Activated T-cell treated with anti-CD3 and anti-CD28 coated beads, Interleukin-2, amount 50 U/mL, for 24 hours (primary cell): ENCODE data around the gene HOXA6.

ENCODE experiments used
- DNase-seq: peaks from one replicate; pipeline ENCODE4 v3.0.0-alpha.2; 2020
- H3K27ac Mint-ChIP-seq: 2 replicates; pipeline ENCODE4 v1.8.0; 2020; ENCODE audit warnings: mild to moderate bottlenecking, mixed read lengths
- H3K27me3 Mint-ChIP-seq: 2 replicates; pipeline ENCODE4 v1.8.0; 2020; ENCODE audit warnings: mixed read lengths
- H3K36me3 Mint-ChIP-seq: 2 replicates; pipeline ENCODE4 v1.8.0; 2020; ENCODE audit warnings: low read depth, mixed read lengths
- H3K4me1 Mint-ChIP-seq: 2 replicates; pipeline ENCODE4 v1.8.0; 2020; ENCODE audit warnings: low read depth, mixed read lengths
- H3K4me3 Mint-ChIP-seq: 2 replicates; pipeline ENCODE4 v1.8.0; 2020; ENCODE audit warnings: mild to moderate bottlenecking, moderate library complexity, mixed read lengths
- H3K9me3 Mint-ChIP-seq: 2 replicates; pipeline ENCODE4 v1.8.0; 2020; ENCODE audit warnings: mixed read lengths

Gene HOXA6

DNA sequence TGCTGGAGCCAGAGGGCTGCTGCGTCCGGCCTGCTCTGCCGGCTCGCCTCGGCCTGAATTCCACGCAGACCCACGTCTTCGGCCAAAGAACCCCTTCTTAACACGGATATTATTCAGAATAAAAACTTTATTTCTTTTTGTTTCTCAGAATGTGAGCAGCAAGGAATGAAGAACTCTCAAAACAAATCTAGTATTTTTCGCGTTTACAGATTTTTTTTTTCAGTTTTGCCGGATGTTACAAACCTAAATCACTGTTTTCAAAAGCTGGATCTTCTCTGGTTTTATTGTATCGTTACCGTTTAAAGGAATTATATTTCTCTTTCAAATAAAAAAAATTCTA is 40.7 kb downstream of the HOXA6 start:
- H3K9me3 Mint-ChIP-seq: no peaks in the 10 kb centered on the region
- H3K27me3 Mint-ChIP-seq: peaks cover 58% of the 10 kb centered on the region
- no peak overlapping the region for H3K4me3 Mint-ChIP-seq
- H3K4me1 Mint-ChIP-seq: peaks cover 12% of the 10 kb centered on the region
- no peak for DNase-seq
- H3K27ac Mint-ChIP-seq: no peak overlapping the region
- H3K36me3 Mint-ChIP-seq: no peaks in the 10 kb centered on the region

DNA sequence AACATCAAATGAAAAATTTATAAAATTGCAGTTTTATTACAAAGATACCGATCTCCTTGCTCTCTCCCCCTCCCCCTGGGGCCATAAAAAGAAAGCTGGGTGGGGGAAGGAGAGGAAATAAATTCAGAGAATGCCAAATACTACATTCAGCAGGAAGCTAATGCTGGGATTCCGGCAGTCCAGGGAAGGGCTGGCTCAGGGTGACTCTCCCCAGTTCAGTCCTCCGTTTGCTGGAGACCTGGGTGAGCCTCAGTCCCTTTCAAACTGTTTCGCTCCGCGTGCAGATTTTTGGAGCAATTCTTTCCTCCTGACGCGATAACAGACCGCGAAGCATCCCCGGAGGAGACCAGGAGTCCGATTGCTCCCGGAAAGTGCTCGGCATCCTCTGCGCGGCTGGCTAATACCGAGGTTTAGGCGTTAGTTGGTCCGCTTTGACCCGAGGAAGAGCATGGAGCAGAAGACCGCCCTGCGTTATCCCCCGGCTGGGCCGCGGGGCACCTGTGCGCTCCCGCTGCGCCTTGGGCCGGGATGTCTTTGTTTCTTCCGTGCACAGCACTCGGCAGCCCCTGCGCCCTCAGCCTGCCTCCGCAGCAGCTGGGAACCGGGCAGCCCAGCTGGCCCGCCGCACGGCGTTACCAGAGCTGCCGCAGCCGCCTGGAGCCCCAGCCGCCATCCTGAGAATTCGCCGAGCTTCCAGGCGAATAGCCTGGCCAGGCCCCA is 41.2 kb downstream of the HOXA6 start:
- peaks cover 16% of the 10 kb centered on the region for H3K4me1 Mint-ChIP-seq
- H3K27ac Mint-ChIP-seq: no peak overlapping the region
- peaks cover 58% of the 10 kb centered on the region for H3K27me3 Mint-ChIP-seq
- no peaks in the 10 kb centered on the region for H3K9me3 Mint-ChIP-seq
- no peaks in the 10 kb centered on the region for H3K36me3 Mint-ChIP-seq
- H3K4me3 Mint-ChIP-seq: no peak overlapping the region
- DNase-seq: no peak

DNA sequence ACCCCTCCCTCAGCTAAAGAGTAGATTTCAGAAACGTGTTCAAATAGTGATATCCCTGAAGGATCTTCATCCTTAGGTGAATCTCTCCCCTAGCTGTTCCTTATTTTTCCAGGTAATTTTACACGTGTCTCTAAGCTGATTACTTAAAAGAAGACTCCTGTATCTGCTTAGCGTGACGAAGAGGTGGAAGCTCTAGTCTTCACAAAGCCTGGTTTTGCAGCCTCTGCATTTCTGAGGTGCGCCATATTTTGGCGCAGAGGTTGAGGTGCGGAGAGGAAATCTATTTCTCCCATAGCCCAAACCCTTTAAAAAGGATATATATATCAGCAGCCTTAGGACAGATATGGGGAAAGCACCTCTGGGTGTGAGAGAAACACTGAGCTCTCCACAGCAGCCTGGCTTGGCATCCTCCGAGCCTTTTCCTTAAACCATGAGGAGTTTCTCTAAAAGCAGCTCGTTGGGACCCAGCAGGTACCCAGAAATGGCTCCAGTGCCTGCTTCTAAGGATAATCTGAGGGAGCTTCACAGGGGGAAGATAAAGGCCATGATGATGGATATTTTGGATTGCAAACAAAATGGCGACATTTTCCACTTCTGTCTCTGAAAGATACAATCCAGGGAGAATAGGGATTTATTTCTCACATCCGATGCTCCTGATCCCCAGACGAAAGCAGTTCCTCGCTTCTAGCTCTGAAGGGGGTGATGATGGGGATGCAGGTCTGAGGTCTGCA is 42.1 kb downstream of the HOXA6 start:
- no peak overlapping the region for H3K4me3 Mint-ChIP-seq
- H3K27ac Mint-ChIP-seq: no peak overlapping the region
- H3K27me3 Mint-ChIP-seq: peaks cover 64% of the 10 kb centered on the region
- H3K4me1 Mint-ChIP-seq: peaks cover 16% of the 10 kb centered on the region
- H3K36me3 Mint-ChIP-seq: no peaks in the 10 kb centered on the region
- no peaks in the 10 kb centered on the region for H3K9me3 Mint-ChIP-seq
- DNase-seq: no peak

DNA sequence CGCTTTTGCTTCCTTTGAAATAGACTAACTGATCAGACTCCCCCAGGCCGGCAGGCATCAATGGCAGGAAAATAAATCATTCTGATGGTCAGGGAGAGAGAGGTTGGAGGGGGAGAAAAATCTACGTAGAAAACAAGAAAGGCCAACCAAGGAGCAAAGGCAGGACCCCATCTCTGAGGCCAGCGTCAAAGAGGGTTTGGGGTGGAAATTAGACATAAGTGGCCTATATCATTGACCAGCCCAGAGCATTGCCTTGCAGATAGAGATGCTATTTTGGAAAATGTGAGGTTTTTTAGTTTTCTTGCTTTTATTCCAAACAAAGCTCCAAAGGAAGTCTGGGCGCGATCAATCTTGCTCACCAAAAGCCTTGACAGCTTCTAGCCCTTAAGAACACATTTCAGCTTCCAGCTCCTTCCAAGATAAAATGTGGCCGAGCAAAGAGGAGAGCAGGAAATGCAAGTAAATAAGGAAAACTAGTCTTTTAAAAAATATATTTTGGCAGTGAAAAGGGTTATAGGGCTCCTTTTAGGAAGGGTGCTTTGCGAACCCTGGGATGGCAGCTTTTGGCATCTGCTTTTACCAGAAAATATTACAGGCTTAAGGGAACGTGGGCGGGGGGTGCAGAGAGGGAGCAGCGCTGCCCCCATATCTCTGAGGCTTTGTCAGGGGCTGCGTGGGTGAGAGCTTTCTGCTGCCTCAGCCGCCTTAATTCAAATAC is 43.1 kb downstream of the HOXA6 start:
- Mint-ChIP-seq H3K36me3 (no peaks in the 10 kb centered on the region), H3K4me1 (peaks cover 16% of the 10 kb centered on the region), H3K27ac (no peak overlapping the region), H3K9me3 (no peaks in the 10 kb centered on the region), H3K27me3 (peaks cover 67% of the 10 kb centered on the region), H3K4me3 (no peak overlapping the region)
- DNase-seq: no peak

DNA sequence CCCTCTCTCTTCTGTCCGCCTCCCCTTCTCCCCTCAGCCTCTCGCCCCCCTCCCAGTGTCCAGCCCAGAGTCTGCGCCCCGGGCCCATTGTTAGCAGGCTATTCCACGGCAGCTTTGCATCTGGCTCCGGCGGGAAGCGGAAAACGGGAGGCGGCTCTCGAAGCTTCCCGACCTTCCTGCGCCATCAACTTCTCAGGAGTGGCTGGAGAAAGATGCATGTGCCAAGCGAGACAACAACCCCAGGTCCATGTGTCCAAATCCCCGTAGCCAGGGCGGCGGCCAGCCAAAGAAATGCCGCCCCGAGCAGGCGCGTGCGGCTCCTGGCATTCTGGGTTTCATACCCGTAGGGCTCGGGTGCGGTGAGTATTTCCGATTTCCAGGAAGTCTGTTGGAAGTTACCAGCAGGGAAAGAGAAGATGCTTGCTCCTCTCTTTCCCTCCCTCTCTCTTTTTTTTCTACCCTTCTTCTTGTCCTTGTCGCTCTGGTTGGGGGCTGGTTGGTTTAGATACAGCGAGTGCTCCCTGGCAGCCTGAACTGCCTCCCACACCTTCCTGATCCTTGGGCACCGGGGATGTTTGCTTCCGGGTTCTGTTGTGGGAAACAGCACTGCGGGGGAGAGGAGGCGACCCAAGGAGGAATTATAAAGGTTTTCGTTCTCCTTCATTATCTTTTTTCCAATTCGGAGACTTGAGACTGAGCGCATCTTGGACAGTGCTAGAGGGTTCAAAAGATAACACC is 43.9 kb downstream of the HOXA6 start:
- no peaks in the 10 kb centered on the region for H3K36me3 Mint-ChIP-seq
- peaks cover 75% of the 10 kb centered on the region for H3K27me3 Mint-ChIP-seq
- no peak overlapping the region for H3K4me3 Mint-ChIP-seq
- no peak overlapping the region for H3K27ac Mint-ChIP-seq
- H3K4me1 Mint-ChIP-seq: peaks cover 21% of the 10 kb centered on the region
- H3K9me3 Mint-ChIP-seq: no peaks in the 10 kb centered on the region
- no peak for DNase-seq

DNA sequence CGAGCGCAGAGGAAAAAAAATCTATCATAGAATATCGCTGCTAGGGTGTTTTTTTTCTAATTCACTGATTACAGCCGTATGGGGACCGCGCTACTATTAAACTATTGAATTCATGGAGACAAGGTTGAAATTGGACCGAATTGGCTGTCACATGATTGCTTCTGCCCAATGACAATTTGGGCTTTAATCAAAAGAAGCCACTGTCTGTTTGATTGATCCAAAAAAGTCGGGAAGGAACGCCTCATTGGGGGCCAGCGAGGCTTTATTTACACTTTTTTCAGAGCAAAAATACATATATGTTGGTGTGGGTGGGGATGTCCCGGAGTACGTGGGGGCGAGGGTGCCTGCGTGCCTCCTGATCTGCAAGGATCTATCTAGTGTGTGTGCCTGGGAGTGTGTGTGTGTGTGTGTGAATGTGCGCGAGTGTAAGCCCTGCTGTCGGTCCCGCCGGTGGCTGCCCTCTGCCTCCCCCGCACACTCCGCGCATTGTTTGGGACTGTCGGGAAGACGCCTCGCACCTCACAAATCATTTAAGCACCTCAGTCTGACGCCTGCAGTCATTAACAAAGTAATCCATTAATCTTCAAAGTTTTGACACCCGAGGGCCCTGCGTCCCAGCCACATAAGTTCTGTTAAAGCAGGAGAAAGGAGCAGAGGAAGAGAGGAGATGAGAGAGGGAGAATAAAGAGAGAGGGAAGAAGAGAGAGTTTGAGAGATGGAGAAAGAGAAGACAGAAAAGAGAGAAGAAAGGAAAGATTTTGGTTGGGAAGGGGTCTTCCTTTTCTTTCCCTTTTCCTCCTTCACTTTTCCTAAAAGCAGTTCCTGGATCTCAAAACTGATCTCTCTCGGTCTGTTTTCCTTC is 44.8 kb downstream of the HOXA6 start, which contains the start of gene HOXA2:
TSS of gene HOXA2 (minus strand) at position 103 of the 862 bp plus-strand sequence. CDS start 183 bp downstream, outside the sequence.
- no peak within 1 kb of the TSS for H3K27ac Mint-ChIP-seq
- DNase-seq: no peak
- no peaks in the 10 kb centered on the region for H3K36me3 Mint-ChIP-seq
- H3K9me3 Mint-ChIP-seq: no peaks in the 10 kb centered on the region
- H3K4me1 Mint-ChIP-seq: peaks cover 26% of the 10 kb centered on the region
- peak within 1 kb of the TSS; percentile 40 for H3K4me3 Mint-ChIP-seq
- H3K27me3 Mint-ChIP-seq: peaks cover 83% of the 10 kb centered on the region

DNA sequence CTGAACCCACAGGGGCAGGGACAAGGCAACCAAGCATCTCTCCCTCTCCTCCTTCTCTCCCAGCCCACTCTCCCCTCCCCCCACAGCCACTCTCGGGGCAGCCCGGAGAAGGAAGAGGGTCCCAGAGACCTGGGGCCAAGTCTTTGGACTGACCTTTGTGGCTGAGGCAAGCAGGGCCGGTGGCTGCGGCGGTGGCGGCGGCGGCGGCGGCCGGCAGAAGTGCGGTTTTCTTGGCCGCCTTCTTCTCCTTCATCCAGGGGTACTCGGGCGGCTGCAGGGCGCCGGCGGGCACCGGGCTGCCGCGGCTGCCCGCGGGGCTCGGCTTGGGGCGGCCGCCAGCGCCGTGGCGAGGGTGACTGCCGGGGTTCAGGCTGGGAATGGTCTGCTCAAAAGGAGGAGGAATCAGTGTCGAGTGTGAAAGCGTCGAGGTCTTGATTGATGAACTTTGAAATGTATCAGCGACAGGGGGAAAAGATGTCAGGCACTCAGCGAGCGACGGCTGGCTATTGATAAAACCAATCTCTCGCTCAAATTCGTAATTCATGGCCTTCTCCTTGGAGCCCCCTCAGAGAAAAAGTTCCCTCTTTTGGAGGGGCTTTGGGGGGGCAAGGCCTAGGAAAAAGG is 45.5 kb downstream of the HOXA6 start:
- Mint-ChIP-seq H3K4me3 (no peak overlapping the region), H3K4me1 (peaks cover 33% of the 10 kb centered on the region)

DNA sequence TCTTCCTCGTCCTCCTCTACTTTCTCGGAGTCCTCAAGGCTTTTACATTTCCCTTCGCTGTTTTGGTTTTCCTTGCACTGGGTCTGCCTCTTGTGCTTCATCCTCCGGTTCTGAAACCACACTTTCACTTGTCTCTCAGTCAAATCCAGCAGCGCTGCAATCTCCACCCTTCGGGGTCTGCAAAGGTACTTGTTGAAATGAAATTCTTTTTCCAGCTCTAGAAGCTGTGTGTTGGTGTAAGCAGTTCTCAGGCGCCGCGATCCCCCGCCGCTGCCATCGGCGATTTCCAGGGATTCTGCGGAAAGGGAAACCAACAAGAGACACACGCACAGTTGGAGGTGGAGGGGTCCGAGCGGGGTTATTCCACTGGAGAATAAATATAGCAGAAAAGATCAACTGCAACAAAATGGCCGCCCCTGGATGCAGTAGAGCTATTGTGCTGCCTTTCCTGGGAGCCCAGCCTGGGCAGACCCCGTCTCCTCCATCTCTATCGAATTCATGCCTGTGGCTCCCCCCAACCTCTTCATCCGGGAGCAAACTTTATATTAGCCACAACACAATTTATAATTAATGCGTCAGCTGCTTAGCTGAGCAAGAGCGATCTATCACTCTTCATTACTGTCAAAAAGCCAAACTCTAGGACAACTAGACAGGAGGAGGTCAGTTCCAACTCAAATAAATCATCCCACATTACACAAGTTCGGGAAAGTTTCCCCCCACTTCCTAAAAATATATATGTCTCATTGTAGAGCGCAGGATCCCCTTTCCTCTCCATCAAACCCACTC is 46.2 kb downstream of the HOXA6 start:
- DNase-seq: no peak
- H3K36me3 Mint-ChIP-seq: no peaks in the 10 kb centered on the region
- H3K27me3 Mint-ChIP-seq: peaks cover 96% of the 10 kb centered on the region
- no peaks in the 10 kb centered on the region for H3K9me3 Mint-ChIP-seq
- H3K4me1 Mint-ChIP-seq: peaks cover 36% of the 10 kb centered on the region
- no peak overlapping the region for H3K27ac Mint-ChIP-seq
- no peak overlapping the region for H3K4me3 Mint-ChIP-seq

More for the DNA sequence above, 45.5 kb downstream of the HOXA6 start:
- Mint-ChIP-seq H3K27me3 (peaks cover 91% of the 10 kb centered on the region), H3K27ac (no peak overlapping the region), H3K9me3 (no peaks in the 10 kb centered on the region), H3K36me3 (no peaks in the 10 kb centered on the region)
- DNase-seq: no peak

DNA sequence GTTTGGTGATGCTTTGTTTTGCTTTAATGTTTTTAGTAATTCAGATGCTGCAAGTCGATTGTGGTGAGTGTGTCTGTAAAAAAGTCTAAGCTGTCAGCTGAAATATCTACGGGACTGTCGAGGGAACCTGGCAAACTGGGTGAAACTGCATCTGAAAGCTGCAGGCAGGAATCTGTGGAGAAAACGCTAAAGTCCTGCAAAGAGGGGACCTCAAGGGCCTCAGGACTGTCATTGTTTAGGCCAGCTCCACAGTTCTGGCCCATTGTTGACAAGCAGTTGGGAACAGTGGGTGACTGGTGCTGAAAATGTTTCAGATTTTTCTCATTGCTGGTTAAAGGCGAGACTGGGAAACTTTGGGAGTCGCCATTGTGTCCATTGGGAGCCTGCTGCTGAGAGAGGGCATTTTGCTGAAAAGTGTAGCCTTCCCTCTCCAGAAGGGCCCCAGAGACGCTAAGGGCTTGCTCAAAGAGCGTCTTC is 46.8 kb downstream of the HOXA6 start:
- no peak for DNase-seq
- H3K4me3 Mint-ChIP-seq: no peak overlapping the region
- no peak overlapping the region for H3K27ac Mint-ChIP-seq
- no peaks in the 10 kb centered on the region for H3K9me3 Mint-ChIP-seq
- peaks cover 37% of the 10 kb centered on the region for H3K4me1 Mint-ChIP-seq
- no peaks in the 10 kb centered on the region for H3K36me3 Mint-ChIP-seq
- peaks cover 91% of the 10 kb centered on the region for H3K27me3 Mint-ChIP-seq

DNA sequence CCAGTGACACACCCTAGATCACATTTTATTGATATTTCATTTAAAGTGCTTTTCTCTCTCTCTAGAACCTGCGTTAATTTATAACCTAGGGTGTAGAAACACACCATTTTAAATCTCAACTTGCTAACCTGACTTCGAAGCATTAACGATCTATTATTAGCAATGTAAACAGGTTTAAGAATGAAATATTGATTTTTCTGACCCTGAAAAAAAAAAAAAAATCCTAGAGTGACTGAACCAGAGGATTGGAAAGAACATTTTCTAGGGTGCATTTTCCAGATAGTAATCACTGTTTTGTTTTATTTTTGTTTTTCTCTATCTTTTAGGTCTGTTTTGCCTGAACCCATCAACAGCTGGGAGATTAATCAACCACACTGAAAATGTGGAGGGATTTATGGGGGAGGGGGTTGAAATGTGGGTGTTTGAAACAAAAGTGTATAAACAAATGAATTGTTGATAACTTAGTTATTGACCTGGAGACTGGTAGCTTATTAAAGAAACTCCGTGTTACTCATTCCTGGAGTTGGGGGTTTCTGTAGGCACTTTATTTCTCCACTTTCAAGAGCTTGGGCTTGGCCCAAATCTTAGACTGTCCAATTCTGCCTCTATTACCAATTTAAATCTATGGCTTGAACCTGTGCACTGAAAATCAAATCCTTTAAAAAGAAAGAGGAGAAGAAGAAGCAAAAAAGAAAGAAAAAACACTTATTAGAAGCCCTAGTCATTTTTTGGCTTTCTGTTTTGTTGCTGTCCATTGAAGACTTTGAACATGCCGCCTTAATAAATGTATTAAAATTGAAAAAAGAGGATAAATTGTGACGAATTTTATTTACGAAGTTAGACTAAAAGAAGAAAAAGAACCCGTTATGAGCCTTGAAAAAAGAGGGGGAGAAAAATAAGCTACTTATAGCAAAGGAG is 47.9 kb downstream of the HOXA6 start:
- Mint-ChIP-seq H3K4me1 (peaks cover 47% of the 10 kb centered on the region), H3K36me3 (no peaks in the 10 kb centered on the region), H3K27me3 (peaks cover 91% of the 10 kb centered on the region), H3K4me3 (no peak overlapping the region), H3K27ac (no peak overlapping the region), H3K9me3 (no peaks in the 10 kb centered on the region)
- DNase-seq: no peak

DNA sequence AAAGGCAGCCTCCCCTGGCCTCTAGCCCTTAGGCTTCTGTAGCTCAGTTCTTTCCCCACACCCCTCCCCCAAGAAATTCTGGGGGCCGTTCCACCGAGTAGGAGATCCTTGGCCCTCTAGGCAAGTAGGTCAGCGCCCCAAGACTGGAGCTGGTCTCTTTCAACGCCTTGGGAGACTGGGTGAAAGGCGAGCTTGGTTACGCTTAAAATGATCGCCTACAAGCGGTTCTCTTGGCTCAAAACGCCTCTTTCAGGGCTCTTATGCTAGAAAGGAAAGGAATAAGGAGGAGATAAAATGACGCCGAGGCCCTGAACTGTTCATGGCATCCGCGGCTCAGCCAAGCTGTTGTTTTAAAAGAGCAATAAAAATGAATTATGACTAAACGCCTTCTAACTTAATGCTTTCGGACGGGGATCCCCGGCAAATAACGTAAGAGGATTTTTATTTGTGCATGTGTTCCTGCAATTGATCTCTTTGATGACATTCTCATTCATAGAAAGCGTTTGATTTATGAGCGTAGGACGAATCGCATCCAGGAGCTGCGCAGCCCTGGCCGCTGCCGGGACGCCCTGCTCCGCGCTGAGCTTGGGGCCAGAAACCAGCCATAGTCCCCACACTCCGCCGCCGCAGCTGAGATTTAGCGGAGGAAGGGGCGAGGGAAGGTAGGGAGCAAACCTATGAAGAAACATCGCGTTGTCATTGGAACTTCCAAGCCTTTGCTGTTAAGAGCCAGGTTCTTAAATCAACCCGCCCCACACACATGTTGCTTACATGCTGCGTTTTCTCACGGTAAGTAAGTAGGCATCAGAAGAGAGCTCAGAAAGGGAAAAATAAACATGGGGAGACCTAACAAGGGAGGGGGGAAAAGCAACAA is 48.8 kb downstream of the HOXA6 start:
- Mint-ChIP-seq H3K4me3 (no peak overlapping the region), H3K4me1 (peaks cover 45% of the 10 kb centered on the region), H3K9me3 (no peaks in the 10 kb centered on the region), H3K27me3 (peaks cover 92% of the 10 kb centered on the region), H3K36me3 (no peaks in the 10 kb centered on the region), H3K27ac (no peak overlapping the region)
- no peak for DNase-seq
